ENCODE measurements around the gene PLCH1.

The PLCH1 gene

DNA sequence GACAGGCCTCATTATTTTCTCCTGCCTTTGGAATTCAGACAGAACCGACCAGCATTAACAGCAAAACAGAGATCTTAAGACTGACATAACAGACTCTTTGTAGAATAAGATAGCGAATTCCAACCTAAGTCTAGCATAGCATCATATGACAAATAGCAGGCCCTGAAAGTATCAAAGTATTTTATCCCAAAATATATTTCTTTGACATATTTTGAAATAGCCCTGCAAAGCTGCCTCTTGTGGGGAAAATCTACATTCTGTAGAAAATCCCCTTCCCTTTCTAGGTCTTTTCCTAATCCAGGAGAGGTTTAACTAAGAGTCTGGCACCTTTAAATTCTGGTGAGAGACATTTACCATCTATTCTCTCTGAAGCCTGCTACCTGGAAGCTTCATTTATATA, 417.0 kb downstream of the PLCH1 start:
- no peak overlapping the region for H3K4me3 ChIP-seq (ENCODE audit: low read depth, low read length)
- DNase-seq (ENCODE audit: low read depth): no peak
- TF ChIP-seq, protein P1, sequence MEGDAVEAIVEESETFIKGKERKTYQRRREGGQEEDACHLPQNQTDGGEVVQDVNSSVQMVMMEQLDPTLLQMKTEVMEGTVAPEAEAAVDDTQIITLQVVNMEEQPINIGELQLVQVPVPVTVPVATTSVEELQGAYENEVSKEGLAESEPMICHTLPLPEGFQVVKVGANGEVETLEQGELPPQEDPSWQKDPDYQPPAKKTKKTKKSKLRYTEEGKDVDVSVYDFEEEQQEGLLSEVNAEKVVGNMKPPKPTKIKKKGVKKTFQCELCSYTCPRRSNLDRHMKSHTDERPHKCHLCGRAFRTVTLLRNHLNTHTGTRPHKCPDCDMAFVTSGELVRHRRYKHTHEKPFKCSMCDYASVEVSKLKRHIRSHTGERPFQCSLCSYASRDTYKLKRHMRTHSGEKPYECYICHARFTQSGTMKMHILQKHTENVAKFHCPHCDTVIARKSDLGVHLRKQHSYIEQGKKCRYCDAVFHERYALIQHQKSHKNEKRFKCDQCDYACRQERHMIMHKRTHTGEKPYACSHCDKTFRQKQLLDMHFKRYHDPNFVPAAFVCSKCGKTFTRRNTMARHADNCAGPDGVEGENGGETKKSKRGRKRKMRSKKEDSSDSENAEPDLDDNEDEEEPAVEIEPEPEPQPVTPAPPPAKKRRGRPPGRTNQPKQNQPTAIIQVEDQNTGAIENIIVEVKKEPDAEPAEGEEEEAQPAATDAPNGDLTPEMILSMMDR (IDR thresholded peaks at IDR 0.05; ENCODE audit: control insufficient read depth, extremely low read depth, insufficient read depth): no peak

DNA sequence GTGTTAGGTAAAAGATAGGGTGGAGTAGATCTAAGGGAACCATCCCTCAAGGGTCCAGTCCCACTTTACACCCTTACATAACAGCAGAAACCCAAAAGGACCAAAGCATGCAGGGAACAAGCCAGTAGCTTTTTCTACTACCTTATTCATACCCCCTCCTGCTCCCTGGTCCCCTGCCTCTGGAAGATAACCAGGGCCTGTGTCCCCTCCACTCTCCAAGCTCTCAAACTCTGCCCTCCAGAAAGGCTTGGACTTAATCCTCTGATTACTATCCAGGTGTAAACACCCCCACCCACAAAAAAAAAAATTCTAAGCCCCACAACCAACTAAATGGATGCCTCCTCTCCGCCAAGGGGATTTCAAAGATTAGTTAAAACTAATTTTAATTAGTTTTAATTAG, 417.4 kb downstream of the PLCH1 start:
- DNase-seq (ENCODE audit: low read depth): no peak
- no peak overlapping the region for H3K4me3 ChIP-seq (ENCODE audit: low read depth, low read length)
- TF ChIP-seq, protein P1 (IDR thresholded peaks at IDR 0.05; ENCODE audit: control insufficient read depth, extremely low read depth, insufficient read depth): no peak

DNA sequence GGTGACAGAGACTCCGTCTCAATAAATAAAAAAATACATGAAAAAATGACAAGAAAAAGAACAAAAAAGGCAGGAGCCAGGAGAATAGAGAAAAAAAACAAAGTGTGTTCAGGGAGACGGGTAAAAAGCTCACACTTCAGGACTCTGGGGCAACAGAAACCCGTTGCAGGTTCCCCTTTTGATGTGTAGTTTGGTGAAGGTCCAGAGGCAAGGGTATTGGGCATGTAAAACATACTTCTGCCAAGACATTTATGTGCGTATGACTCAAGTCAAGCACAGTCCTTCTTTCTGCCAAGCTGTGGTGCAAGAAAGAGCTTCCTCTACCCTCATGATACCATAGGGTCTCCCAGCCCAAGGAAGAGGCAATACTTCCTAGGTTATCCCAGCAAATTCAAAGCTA, 418.0 kb downstream of the PLCH1 start:
- no peak overlapping the region for H3K4me3 ChIP-seq (ENCODE audit: low read depth, low read length)
- DNase-seq (ENCODE audit: low read depth): no peak
- TF ChIP-seq, protein P1 (IDR thresholded peaks at IDR 0.05; ENCODE audit: control insufficient read depth, extremely low read depth, insufficient read depth): no peak

DNA sequence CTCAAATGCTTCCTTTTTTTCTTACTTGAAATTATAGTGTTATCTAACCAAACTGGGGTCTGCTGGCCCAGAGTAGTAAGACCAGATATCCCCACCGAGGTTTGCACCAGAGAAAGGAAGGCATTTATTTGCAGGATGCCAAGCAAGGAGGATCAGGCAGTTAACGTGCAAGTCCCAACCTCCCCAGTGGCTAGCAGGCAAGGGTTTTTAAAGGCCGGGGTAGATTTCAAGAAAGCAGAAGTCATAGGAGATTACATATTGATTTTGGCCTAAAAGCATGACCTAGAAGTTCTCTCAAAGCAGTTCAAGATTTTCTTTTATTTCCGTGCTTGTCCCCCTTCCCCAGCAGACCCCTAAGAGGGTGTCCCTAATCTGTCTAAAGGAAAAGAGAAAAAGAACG, 418.6 kb downstream of the PLCH1 start:
- H3K4me3 ChIP-seq (ENCODE audit: low read depth, low read length): no peak overlapping the region
- no peak for DNase-seq (ENCODE audit: low read depth)
- TF ChIP-seq, protein P1 (IDR thresholded peaks at IDR 0.05; ENCODE audit: control insufficient read depth, extremely low read depth, insufficient read depth): no peak
